ENCODE results near the gene TMPRSS15.

Gene TMPRSS15

GRCh38 chr21:18340387-18340942 is 63.1 kb downstream of the TMPRSS15 start:
- DNase-seq: no peak

GRCh38 chr21:18335651-18336236 is 67.8 kb downstream of the TMPRSS15 start:
- no peak for DNase-seq

DNA sequence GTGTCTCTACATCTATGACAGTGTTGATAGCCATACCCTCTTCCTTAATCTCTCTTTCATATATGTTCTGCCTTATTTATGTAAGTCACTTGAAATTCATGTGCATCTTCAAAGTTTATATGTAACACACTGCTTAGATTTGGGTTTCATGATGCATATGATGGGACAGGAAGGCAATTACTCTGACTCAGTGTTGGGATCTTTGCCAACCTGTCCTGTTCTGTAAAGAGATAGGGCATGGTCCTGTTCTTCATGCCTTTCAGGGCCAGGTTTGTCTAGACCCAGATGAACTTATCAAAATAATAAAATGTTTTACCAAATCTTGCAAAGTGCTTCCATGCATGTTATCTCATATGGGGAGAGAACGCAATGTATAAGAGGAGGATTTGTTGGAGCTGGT is 69.5 kb downstream of the TMPRSS15 start:
- no peak for DNase-seq

DNA sequence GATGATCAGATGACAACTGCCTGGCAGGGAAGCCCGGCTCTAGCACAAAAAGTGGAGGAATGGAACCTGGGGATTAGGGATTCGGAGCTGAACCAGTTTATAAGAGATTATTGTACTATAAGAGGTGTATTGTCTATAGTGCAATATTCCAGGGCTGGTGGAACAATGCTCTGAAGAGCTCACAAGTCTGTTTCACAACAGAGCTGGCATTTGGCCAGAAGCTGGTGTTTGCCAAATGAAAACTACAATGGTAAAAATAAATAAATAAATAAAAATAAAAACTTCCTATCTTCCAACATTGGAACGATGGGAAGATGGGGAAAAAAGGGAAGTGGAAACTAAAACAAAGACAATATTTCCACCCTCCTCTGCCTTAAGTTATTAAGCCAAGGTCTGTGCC is 85.4 kb downstream of the TMPRSS15 start:
- DNase-seq: no peak

GRCh38 chr21:18298228-18298627 is 105.4 kb downstream of the TMPRSS15 start:
- DNase-seq: no peak

DNA sequence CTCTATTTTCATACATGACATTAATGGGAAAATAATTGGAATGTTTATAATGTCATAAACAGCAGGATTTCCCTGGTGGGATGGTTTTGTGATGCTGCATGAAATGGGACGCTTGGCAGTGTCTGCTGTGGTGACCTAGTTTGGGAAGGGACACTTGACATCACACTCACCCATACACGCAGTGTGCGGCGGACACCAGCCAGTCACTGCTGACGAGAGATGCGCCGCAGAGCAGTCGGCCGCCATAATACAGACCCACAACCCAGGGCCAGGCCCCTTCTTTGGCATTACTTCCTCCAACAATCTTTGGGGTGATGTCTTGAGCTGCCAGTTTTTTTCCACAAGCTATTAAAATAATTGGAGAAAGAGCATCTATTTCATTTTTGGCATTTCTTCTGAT is 109.5 kb downstream of the TMPRSS15 start:
- no peak for DNase-seq

DNA sequence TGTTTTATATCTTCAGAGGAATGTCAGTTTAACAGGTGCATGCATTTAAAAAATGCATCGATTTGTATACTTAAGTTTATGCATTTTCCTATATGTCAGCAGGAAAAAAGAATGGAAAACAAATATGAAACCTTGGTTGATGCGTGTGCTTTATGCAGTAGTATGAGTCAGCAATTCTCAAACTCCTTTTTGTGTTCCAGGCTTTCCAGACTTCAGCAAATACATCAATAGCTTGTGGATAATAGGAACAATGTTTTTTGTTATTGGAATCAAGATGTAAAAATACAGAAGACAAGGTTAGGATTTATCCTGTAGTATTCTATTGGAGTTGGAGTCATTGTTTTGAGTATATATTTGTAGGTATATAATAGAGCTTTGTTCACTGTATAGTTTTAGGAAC is 113.7 kb downstream of the TMPRSS15 start:
- no peak for DNase-seq

GRCh38 chr21:18285379-18285778 is 118.2 kb downstream of the TMPRSS15 start:
- DNase-seq: no peak

GRCh38 chr21:18275781-18276180 is 127.8 kb downstream of the TMPRSS15 start:
- no peak for DNase-seq

- DNase-seq: no peak
Measured at GRCh38 chr21:18274370-18274769, 129.2 kb downstream of the TMPRSS15 start.

- DNase-seq: no peak
Measured at GRCh38 chr21:18273400-18273799, 130.2 kb downstream of the TMPRSS15 start.

DNA sequence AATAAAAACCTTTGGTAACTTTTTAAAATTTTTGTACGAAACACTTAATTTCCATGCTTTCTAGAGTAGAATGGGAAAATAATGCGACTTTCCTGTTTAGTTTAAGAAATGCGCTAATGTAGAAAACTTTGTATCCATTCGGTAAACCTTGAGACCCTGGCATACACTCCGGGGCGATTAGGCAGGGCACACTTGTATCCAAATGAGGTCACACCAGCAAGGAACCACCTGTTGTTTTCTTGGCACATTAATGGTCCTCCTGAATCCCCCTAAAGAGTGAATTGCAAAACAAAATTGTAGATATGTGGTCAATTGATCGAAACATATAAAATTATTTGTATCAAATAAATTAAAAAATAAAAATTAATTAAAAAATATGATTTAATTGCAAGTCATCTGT is 133.7 kb downstream of the TMPRSS15 start:
- DNase-seq: no peak

- DNase-seq: no peak
Measured at GRCh38 chr21:18268906-18269305, 134.7 kb downstream of the TMPRSS15 start.

GRCh38 chr21:18267496-18267895 is 136.1 kb downstream of the TMPRSS15 start:
- no peak for DNase-seq

- no peak for DNase-seq
Measured at GRCh38 chr21:18265944-18266343, 137.6 kb downstream of the TMPRSS15 start.

- DNase-seq: no peak
Measured at GRCh38 chr21:18253799-18254198, 149.8 kb downstream of the TMPRSS15 start.

- no peak for DNase-seq
Measured at GRCh38 chr21:18253221-18253620, 150.4 kb downstream of the TMPRSS15 start.

- DNase-seq: no peak
Measured at GRCh38 chr21:18252680-18253079, 150.9 kb downstream of the TMPRSS15 start.

DNA sequence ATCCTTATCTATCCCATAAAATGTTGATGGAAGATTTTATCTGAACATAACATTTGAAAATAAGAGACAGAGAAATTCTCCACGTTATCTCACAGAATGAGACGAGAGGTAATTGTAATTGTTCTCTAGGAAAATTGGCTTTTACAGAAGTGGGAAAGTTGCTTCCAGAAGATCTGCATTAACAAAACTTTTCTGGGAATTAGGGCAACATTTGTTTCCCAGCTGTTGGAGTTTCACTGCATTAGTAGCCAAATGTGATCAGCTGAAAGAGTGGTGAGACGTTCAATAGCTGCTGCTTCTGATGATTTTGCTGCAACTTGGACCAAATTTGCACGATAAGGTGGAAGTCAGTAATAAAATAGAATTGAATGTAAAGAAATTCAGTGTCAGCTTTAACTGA is 151.3 kb downstream of the TMPRSS15 start:
- DNase-seq: no peak

- DNase-seq: no peak
Measured at GRCh38 chr21:18251065-18251464, 152.5 kb downstream of the TMPRSS15 start.

DNA sequence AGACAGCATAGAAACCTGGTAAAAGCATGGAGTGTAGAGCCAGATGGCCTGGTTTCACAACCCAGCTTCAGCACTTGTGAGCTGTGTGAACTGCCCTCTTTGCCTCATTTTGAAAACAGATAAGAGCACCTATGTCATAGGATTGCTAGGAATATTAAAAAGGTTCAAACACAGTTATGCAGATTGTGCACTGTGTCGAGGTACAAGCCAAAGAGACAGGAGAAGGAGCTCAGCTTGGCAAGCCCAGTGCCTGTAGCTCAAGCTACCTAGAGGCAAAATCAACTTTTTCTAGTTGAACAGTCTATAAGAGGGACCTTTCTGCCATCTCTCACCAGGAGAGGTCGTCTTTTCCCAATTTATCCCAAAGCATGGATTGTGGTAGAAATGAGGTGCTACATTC is 153.9 kb downstream of the TMPRSS15 start:
- DNase-seq: no peak

DNA sequence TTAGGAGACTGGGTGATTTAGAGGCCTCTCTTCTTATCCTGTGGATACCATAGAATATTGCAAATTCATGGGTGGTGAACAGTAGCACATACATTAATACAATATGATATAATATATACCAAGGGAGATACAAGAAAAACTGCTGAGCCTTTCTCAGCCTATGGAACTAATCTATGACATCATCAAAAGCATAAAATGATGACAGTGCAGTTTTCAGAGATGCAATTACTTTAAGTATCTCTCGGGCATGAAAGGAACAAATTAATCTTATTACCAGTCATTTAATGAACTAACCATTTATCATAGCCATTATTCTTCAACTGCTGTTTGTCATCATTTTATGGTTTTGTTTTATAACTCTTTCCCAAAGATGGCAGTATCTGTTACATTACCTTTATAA is 155.4 kb downstream of the TMPRSS15 start:
- no peak for DNase-seq

- no peak for DNase-seq
Measured at GRCh38 chr21:18245464-18245967, 158.1 kb downstream of the TMPRSS15 start.

DNA sequence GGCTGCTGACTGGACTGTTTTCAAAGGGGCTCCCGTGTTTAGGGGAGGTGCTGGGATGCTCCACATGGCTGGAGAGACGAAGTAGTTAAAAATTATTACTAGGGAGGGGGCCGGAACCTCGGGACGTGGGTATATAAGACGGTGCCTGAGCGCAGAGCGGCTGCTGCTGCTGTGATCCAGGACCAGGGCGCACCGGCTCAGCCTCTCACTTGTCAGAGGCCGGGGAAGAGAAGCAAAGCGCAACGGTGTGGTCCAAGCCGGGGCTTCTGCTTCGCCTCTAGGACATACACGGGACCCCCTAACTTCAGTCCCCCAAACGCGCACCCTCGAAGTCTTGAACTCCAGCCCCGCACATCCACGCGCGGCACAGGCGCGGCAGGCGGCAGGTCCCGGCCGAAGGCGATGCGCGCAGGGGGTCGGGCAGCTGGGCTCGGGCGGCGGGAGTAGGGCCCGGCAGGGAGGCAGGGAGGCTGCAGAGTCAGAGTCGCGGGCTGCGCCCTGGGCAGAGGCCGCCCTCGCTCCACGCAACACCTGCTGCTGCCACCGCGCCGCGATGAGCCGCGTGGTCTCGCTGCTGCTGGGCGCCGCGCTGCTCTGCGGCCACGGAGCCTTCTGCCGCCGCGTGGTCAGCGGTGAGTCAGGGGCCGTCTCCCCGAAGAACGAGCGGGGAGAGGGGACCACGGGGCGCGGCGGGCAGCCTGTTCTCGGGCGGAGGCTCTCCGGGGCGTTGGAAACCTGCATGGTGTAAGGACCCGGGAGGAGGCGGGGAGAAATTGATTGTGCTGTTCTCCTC is 158.7 kb downstream of the TMPRSS15 start, which contains the start of gene CHODL:
Gene CHODL (plus strand): TSS at position 163 of the 793 bp plus-strand sequence. CDS start 391 bp downstream, at position 554.
- no peak for DNase-seq
